IMR-90 (cell line): ENCODE data around the gene UNC93B1.
"Not testable (repeated sequence)": the region's sequence is repeated elsewhere in the genome, so short reads cannot be mapped to it uniquely, and the experiment has no call there.

Experiments used
- CEBPB ChIP-seq: IDR thresholded peaks from 2 replicates; pipeline ENCODE4 v1.6.1; 2012; ENCODE audit warnings: low read depth, low read length, improper control_type of control experiment
- CTCF ChIP-seq: conservative IDR thresholded peaks from 2 replicates; pipeline ENCODE4 v1.5.1; 2012; ENCODE audit warnings: mild to moderate bottlenecking, low read depth, low read length, improper control_type of control experiment
- MXI1 ChIP-seq: IDR thresholded peaks from 2 replicates; pipeline ENCODE4 v1.6.1; 2012; ENCODE audit warnings: low read depth, mild to moderate bottlenecking, low read length, moderate library complexity, borderline replicate concordance
- NFE2L2 ChIP-seq: fragments of 150-350 bp; IDR thresholded peaks from 2 replicates; pipeline ENCODE4 v1.6.1; 2016; ENCODE audit warnings: low read depth, mild to moderate bottlenecking, low read length
- POLR2A ChIP-seq: IDR thresholded peaks from 2 replicates; pipeline ENCODE4 v1.6.1; 2012; ENCODE audit warnings: mild to moderate bottlenecking, low read depth, low read length
- RAD21 ChIP-seq: IDR thresholded peaks from 2 replicates; pipeline ENCODE4 v1.6.1; 2012; ENCODE audit warnings: low read length, improper control_type of control experiment
- RCOR1 ChIP-seq: IDR thresholded peaks from 2 replicates; pipeline ENCODE4 v1.6.1; 2012; ENCODE audit warnings: mild to moderate bottlenecking, low read length, improper control_type of control experiment; ENCODE audit not compliant: insufficient replicate concordance
- RFX5 ChIP-seq: IDR thresholded peaks from 2 replicates; pipeline ENCODE4 v1.8.0; 2012; ENCODE audit warnings: low read depth, mild to moderate bottlenecking, low read length, moderate library complexity
- SMC3 ChIP-seq: fragments of 150-350 bp; IDR thresholded peaks from 2 replicates; pipeline ENCODE4 v1.6.1; 2016; ENCODE audit warnings: low read depth, mild to moderate bottlenecking, antibody characterized with exemption, low read length, moderate library complexity
- USF2 ChIP-seq: fragments of 150-350 bp; IDR thresholded peaks from 2 replicates; pipeline ENCODE4 v1.6.1; 2017; ENCODE audit warnings: mild to moderate bottlenecking, antibody characterized with exemption, low read length, low read depth

- not testable (repeated sequence) for TF ChIP-seq CTCF, POLR2A, USF2, RCOR1, CEBPB, RAD21, SMC3, NFE2L2, MXI1, RFX5
Observed at GRCh38 chr11:67965830-67966348, 38.0 kb downstream of the UNC93B1 start.
